C4-2B (cell line): ENCODE results near the gene LIFR.

Experiments used
- H3K27ac ChIP-seq: fragments of 450-650 bp; 2 replicates; pipeline ENCODE4 v1.5.1; 2017
- ZFX ChIP-seq: fragments of 450-650 bp; IDR thresholded peaks from 2 replicates; pipeline ENCODE4 v1.6.1; 2017
- TF ChIP-seq, protein P1 (sequence below): fragments of 450-650 bp; conservative IDR thresholded peaks from 2 replicates; pipeline ENCODE4 v1.5.1; 2017; ENCODE audit warnings: mild to moderate bottlenecking

Gene LIFR

DNA sequence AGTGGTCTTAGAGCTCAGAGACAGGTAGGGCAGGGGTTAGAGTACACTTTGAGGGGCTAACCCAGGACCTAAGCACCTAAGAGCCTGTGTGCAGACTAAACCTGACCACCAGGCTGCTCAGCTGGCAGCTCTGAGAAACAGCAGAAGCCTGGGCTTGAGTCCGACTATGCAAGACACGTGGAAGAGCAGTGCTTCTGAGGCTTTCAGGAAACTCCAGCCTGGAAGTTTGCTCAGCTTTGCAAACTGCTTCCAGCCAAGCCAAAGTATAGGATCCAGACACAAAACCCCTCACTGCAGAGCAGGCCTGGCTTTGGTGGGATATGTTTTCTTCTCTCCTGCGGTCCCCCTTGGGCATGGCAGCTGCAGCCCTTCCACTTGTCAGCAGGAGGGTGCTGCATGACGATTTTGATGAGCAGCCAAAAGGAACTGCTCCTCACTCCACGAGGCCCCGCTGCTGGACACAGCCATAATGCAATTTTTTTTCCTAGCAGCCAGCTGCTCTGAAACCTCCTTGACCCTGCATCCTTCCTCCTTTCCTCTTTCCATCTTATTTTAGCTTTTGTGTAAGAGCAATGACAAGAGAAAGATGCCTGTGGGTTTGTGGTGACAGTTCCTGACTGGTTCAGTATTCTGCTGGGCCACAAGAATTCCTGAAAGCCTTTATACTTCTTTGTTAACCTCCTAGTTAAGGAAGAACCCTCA is 123.1 kb downstream of the LIFR start:
- TF ChIP-seq, protein P1, sequence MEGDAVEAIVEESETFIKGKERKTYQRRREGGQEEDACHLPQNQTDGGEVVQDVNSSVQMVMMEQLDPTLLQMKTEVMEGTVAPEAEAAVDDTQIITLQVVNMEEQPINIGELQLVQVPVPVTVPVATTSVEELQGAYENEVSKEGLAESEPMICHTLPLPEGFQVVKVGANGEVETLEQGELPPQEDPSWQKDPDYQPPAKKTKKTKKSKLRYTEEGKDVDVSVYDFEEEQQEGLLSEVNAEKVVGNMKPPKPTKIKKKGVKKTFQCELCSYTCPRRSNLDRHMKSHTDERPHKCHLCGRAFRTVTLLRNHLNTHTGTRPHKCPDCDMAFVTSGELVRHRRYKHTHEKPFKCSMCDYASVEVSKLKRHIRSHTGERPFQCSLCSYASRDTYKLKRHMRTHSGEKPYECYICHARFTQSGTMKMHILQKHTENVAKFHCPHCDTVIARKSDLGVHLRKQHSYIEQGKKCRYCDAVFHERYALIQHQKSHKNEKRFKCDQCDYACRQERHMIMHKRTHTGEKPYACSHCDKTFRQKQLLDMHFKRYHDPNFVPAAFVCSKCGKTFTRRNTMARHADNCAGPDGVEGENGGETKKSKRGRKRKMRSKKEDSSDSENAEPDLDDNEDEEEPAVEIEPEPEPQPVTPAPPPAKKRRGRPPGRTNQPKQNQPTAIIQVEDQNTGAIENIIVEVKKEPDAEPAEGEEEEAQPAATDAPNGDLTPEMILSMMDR = no peak
- TF ChIP-seq ZFX = no peak
- no peak overlapping the region for H3K27ac ChIP-seq

DNA sequence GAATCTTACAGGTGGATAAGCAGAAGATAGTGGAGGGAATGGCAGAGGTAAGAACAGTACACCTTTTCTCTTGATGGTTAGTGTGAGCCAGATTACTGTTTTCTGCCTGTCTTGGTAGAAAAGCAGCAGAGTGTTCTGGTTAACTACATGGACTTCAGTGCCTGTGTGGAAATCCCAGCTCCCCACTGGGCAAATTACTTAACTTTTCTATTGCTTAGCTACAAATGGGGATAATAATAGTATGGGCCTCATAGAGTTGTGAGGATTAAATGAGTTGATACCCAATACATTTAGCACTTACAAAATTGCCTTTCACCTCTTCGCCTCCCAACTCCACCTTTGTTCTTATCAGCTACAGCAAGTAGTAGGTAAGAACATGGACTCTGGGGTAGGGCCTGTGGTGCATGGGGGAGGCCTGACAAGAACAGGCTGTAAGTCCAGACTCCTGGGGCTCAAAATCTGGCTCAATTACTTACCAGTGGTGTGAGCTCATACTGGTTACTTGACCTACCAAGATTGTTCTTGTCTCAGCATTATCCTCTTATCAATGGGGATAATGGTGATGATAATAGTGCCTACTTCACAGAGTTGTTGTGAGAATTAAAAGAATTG is 125.1 kb downstream of the LIFR start:
- TF ChIP-seq ZFX = no peak
- no peak overlapping the region for H3K27ac ChIP-seq

DNA sequence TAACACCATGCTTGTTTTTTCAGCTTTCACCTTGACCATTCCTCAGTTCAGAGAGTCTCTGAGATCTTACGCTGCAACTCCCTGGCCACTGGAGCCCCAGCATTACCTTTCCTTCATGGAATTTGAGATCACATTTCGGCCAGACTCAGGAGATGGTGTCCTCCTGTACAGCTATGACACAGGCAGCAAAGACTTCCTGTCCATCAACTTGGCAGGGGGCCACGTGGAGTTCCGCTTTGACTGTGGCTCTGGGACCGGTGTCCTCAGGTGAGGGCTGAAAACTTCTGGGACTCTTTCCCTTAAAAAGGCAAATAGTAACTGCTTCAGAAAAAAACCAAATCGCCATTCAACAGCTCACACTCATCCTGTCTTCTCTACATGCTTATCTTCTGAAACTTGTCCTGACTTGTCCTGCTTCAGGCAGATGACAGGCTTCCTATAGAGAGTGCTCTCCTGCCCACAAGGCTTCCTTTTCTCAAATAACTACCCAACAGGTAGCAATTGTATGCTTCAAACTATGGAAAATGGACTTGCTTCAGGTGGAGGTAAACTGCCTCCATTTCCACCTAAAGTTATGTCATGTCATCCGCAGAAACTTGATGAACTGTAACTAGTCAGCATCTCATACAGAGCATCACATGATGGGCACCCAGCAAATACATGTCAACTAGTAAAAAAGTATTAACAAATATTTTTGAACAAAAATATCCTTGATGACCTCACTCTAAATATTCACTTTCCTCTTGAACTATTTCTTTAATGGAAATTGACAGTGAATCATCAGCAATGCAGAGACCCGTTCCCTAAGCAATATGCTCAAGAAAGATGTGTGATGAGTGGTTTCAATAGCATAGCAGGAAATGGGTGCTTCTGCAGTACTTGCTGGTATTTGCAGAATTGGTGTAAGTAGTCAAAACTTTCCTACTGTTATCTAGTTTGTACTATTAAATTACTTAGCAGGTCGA is 129.2 kb downstream of the LIFR start:
- no peak overlapping the region for H3K27ac ChIP-seq
- TF ChIP-seq ZFX = no peak
- TF ChIP-seq, protein P1 = no peak

DNA sequence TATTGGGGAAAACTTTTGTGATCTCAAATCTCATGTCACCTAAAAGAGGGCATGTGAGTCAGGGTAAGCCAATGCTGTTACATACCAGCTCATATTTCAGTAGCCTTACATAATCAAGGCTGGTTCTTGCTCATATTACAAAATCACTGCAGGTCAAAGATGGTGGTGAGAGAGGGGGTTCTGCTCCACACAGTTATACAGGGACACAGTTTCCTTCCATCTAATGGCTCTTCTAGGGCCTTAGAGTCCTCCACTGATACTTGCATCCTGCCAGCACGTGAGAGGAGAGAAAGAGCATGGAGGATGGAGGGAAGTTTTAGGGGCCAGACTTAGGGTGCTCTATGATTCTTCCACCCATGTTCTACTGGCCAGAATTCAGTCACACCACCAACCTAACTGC is 130.0 kb downstream of the LIFR start:
- TF ChIP-seq ZFX = no peak
- TF ChIP-seq, protein P1 = no peak
- H3K27ac ChIP-seq = no peak overlapping the region
